Coronary artery (tissue), 2 donors: ENCODE data around the gene E2F4.

Source experiments
- DNase-seq: peaks from one replicate; pipeline ENCODE4 v3.0.0-alpha.2; 2017; ENCODE audit warnings: low spot score
- H3K27ac ChIP-seq, 2 donors: fragments of 200-600 bp; sonication (generic); one replicate each; pipeline ENCODE4 v1.5.1; 2016 to 2019
- H3K4me3 ChIP-seq: fragments of 200-600 bp; sonication (generic); 2 replicates; pipeline ENCODE4 v1.5.1; 2016; ENCODE audit warnings: mild to moderate bottlenecking, moderate library complexity
- CTCF ChIP-seq: fragments of 200-600 bp; sonication (generic); IDR thresholded peaks from one replicate; pipeline ENCODE4 v1.5.1; 2019; ENCODE audit warnings: antibody characterized with exemption

The E2F4 gene

GRCh38 chr16:67165121-67166078, 26.6 kb upstream of the E2F4 start:
- peak overlapping the region; percentile 63 to 91 for H3K27ac ChIP-seq
- TF ChIP-seq CTCF = no peak
- DNase-seq = no peak
- peak overlapping the region; percentile 69 for H3K4me3 ChIP-seq

DNA sequence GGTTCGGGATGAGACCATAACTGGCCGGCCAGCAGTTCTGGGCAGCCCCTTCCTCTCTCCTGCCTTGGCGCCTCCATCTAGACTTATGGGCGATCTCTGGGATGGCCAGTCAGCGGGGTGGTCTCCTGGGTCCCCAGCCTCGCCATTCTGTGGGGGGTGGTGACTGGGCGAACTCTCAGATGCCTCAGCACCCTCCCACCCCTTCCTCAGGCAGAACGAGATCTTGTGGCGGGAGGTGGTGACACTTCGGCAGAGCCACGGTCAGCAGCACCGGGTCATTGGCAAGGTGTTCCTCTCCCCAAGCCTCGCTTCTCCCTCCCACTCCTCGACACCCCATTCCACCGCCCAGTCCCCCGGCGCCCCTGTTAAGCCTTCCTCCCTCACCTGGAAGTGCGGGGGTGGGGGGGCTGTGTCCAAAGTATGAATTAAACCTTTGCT, 25.8 kb upstream of the E2F4 start:
- no peak for DNase-seq
- Histone ChIP-seq H3K27ac (peak overlapping the region in 1 of 2 donors; percentile 91), H3K4me3 (peak overlapping the region; percentile 69)
- no peak for TF ChIP-seq CTCF

DNA sequence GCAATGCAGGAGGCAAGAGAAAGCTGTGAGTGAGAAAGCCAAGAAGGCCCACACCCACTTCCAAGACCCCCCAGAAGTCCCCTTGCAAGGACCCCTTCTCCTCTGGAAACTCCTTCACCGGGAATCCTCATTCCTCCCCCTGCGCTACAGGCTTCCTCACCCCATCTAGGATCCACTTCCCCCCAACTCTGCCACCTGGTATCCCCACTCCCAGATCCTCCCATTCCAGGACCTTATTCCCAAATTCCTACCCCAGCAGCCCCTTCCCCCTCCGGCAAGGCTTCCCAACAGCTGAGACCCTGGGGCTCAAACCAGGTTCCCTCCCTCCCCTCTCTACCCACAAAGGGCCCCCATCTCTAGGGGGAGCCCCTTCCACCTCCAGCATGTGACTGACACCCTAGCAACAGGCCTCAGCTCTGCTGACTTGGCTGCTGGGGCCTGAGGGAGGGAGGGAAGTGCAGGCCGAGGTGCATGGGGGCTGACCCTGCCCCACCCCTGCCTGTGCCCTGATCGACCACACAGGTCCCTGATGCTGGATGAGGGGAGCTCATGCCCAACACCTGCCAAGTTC, 25.3 kb upstream of the E2F4 start:
- H3K27ac ChIP-seq = peak overlapping the region in 1 of 2 donors; percentile 33
- H3K4me3 ChIP-seq = no peak overlapping the region
- TF ChIP-seq CTCF = no peak
- no peak for DNase-seq

DNA sequence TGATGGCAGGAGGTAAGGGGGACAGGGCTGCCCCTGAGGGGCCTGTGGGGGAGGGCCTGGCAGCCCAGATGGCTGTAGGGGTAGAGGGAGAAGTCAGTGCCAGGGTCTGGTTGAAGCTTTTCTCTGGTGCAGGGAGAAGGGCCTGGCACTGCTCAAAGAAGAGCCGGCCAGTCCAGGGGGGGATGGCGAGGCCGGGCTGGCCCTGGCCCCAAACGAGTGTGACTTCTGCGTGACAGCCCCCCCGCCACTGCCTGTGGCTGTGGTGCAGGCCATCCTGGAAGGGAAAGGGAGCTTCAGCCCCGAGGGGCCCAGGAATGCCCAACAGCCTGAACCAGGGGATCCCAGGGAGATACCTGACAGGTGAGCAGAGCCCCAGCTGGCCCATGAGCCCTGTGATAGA, 24.4 kb upstream of the E2F4 start:
- Histone ChIP-seq H3K4me3 (no peak overlapping the region), H3K27ac (no peak overlapping the region)
- DNase-seq = no peak
- TF ChIP-seq CTCF = no peak

- H3K4me3 ChIP-seq = no peak overlapping the region
These were observed 22.9 kb upstream of the E2F4 start for GRCh38 chr16:67169011-67169451.

DNA sequence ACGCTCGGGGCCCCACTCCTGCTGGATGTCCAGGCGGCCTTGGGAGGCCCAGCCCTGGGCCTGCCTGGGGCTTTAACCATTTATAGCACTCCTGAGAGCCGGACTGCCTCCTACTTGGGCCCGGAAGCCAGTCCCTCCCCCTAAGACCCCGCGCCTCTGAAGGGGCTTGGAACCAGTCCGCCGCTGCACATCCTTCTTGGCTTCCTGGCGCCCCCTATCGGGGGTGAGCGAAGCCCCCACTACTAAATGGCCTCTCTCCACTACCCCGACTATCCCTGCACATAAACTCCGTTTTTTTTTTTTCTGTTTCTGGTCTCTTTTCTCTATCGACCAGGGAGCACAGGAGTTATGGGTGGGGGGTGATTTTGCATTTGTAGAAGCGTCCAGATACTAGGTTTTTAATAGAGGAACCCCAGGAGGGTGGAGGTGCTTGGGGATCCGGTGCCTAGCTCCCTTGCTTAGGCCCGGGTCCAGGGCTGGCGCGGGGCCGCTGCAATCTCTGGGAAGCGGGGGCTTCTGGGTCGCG, 22.2 kb upstream of the E2F4 start:
- peak; percentile 32 for TF ChIP-seq CTCF
- DNase-seq = no peak
- peak overlapping the region; percentile 87 to 98 for H3K27ac ChIP-seq

More at GRCh38 chr16:67169011-67169451, 22.9 kb upstream of the E2F4 start:
- H3K27ac ChIP-seq = peak overlapping the region; percentile 87 to 98
- no peak for DNase-seq
- TF ChIP-seq CTCF = no peak

More for the DNA sequence above, 22.2 kb upstream of the E2F4 start:
- H3K4me3 ChIP-seq = peak overlapping the region; percentile 76
